Heart left ventricle (tissue), 16 donors: ENCODE data around the gene CEND1. TPM values are rescaled to one million over a fixed set of nuclear protein-coding genes. Genes with fewer than 3 reads are reported as not detected.

ENCODE experiments used
- ATAC-seq, 4 donors: fragments of 200-7000 bp; cut with Tn5 transposase; one replicate each; pipeline ENCODE4 v1.9.1; 2020 to 2022; ENCODE audit warnings: moderate library complexity in 4 of 4, mild to moderate bottlenecking in 3 of 4, moderate number of reproducible peaks in 1 of 4
- DNase-seq, 5 donors: peaks; one replicate each; pipeline ENCODE4 v3.0.0-alpha.2; 2020
- H3K27ac ChIP-seq, 12 donors: fragments of 200-600 bp; sonication (generic) in 4 of 12; one replicate each; pipeline versions ENCODE4 v1.5.0 to v1.8.0; 2016 to 2022; ENCODE audit warnings: mild to moderate bottlenecking in 2 of 12
- H3K27me3 ChIP-seq, 9 donors: fragments of 200-600 bp; sonication (generic) in 2 of 9; one replicate each; pipeline versions ENCODE4 v1.5.1 to v1.8.0; 2016 to 2022; ENCODE audit warnings: mild to moderate bottlenecking in 3 of 9
- H3K36me3 ChIP-seq, 9 donors: fragments of 200-600 bp; sonication (generic) in 2 of 9; one replicate each; pipeline versions ENCODE4 v1.5.0 to v1.8.0; 2018 to 2022; ENCODE audit warnings: mild to moderate bottlenecking in 2 of 9
- H3K4me1 ChIP-seq, 12 donors: fragments of 200-600 bp; sonication (generic) in 4 of 12; one replicate each; pipeline versions ENCODE4 v1.5.0 to v1.8.0; 2016 to 2022; ENCODE audit warnings: mild to moderate bottlenecking in 3 of 12
- H3K4me3 ChIP-seq, 12 donors: fragments of 200-600 bp; sonication (generic) in 4 of 12; one replicate each; pipeline versions ENCODE4 v1.5.0 to v1.8.0; 2017 to 2022; ENCODE audit warnings: mild to moderate bottlenecking in 9 of 12, moderate library complexity in 4 of 12
- H3K9me3 ChIP-seq, 12 donors: fragments of 200-600 bp; sonication (generic) in 4 of 12; one replicate each; pipeline versions ENCODE4 v1.5.0 to v1.8.0; 2016 to 2022; ENCODE audit warnings: mild to moderate bottlenecking in 1 of 12
- CTCF ChIP-seq, 12 donors: fragments of 200-600 bp; sonication (generic) in 4 of 12; IDR thresholded peaks; one replicate each; pipeline versions ENCODE4 v1.5.0 to v1.8.0; 2018 to 2022; ENCODE audit warnings: antibody characterized with exemption in 12 of 12, mild to moderate bottlenecking in 5 of 12
- POLR2A ChIP-seq, 2 donors: fragments of 450-650 bp; IDR thresholded peaks; one replicate each; pipeline ENCODE4 v1.6.1; 2017; ENCODE audit warnings: antibody characterized with exemption in 2 of 2, mild to moderate bottlenecking in 2 of 2, moderate library complexity in 2 of 2
- WGBS, 4 donors: extraction: QIAGEN DNeasy Blood & Tissue Kit in 2 of 4; methylation state at CpG; one replicate each; pipeline versions ENCODE4 v1.1.5 to v1.1.7; 2013 to 2018; 5-methylcytosine and 5-hydroxymethylcytosine counted together
- intact Hi-C, 10 donors: fragments of 100-400 bp; cut with DNase I; formaldehyde crosslinking; loops; one replicate each; pipeline versions ENCODE4 v1.11.1 to v1.14.2; 2022
- polyA plus RNA-seq, 2 donors: library from polyadenylated mRNA; stranded (reverse); fragments of 200-250 nt; gene quantifications; one replicate each; pipeline ENCODE4 v1.2.3, GENCODE V29; 2013
- total RNA-seq, 9 donors: library from RNA; depleted of rRNA in 2 of 9; stranded (reverse); fragments of >200 nt in 2 of 9; fragmentation: NEBNext Ultra II Directional in 3 of 9; extraction: Animal tissue kit (Norgen Biotek cat#: 25700) in 3 of 9; gene quantifications; one replicate each; pipeline versions ENCODE4 v1.1.0 to v1.2.4, GENCODE V29; 2016 to 2023
- donor health status: ischemic (EF 13 %, LVEDD 7.1; RV severe dilation, severe dysfunction).
- donor health status: healthy with polysubstance abuse.
- donor health status: DM: no; HTN: yes; CAD: no.
- donor health status: DM: no; HTN: no; CAD: no.
- donor health status: ischemic (EF 25% LVEDD 6.9; RV normal size, moderate dysfunction).
- donor health status: ischemic (EF 25% LVEDD 5.7; RV mildly dilated, moderate dysfunction).
- donor health status: healthy.
- donor health status: DM: yes; HTN: yes; CAD: no.
- donor health status: ischemic (EF 35%, LVEDD 5.7; RV mildly dilated, moderate dysfunction).
- donor health status: nonischemic (EF 11% LVEDD 7.7; RV severe dilation, severe dysfunction).
- donor health status: DM: yes; HTN: yes; CAD: no.
- donor health status: PGD.
- donor health status: ischemic (EF 29% LVEDD 5.4; RV normal size, mild dysfunction).
- donor health status: nonischemic (EF 23%, LVEDD 6.1; RV moderate dilation, normal function).

Gene CEND1
- total and polyA plus RNA-seq, 11 donors: 0.25 to 1.1 (median 0.44) TPM; not detected in 2

GRCh38 chr11:803770-804598 is 14.1 kb upstream of the CEND1 start:
- ATAC-seq (no peak), DNase-seq (no peak)
- Histone ChIP-seq H3K27ac (peak overlapping the region in 8 of 12 donors; percentile 87 to 96 (median 94)), H3K4me3 (peak overlapping the region in 10 of 12 donors; percentile 54 to 79 (median 66)), H3K27me3 (no peaks in the 10 kb centered on the region), H3K9me3 (no peaks in the 10 kb centered on the region), H3K36me3 (peaks cover 0 to 38% (median 9%) of the 10 kb centered on the region in 9 donors), H3K4me1 (peaks cover 4 to 40% (median 27%) of the 10 kb centered on the region in 12 donors)
- intact Hi-C loops: loop anchor here in 1 of 10 donors (10.0 kb wide), 1 partner anchor 449 kb away; no protein-coding TSS in a partner anchor
- TF ChIP-seq POLR2A (IDR thresholded peaks at IDR 0.05) (no peak), CTCF (IDR thresholded peaks at IDR 0.05) (no peak)
- 50 to 65% (median 58%) methylated on average over 18 to 26 of the region's 26 CpGs for WGBS, 4 donors

- ATAC-seq: no peak
- 89 to 93% (median 93%) methylated on average over 7 to 8 of the region's 8 CpGs; no CpG with 5 or more reads in 1 of the 4 donors for WGBS, 4 donors
- no peak overlapping the region for H3K4me3 ChIP-seq
- H3K27ac ChIP-seq: no peak overlapping the region
- no peaks in the 10 kb centered on the region for H3K27me3 ChIP-seq
- H3K36me3 ChIP-seq: peaks cover 0 to 38% (median 9%) of the 10 kb centered on the region in 9 donors
- no peaks in the 10 kb centered on the region for H3K9me3 ChIP-seq
- no peak for DNase-seq
- intact Hi-C loops: loop anchor here in 1 of 10 donors (10.0 kb wide), 1 partner anchor 449 kb away; no protein-coding TSS in a partner anchor
- no peak for TF ChIP-seq POLR2A (IDR thresholded peaks at IDR 0.05)
- TF ChIP-seq CTCF (IDR thresholded peaks at IDR 0.05): no peak
- peaks cover 4 to 37% (median 23%) of the 10 kb centered on the region in 12 donors for H3K4me1 ChIP-seq
Observed at GRCh38 chr11:803467-803742, 13.5 kb upstream of the CEND1 start.

- no peak overlapping the region for H3K27ac ChIP-seq
- peaks cover 0 to 38% (median 9%) of the 10 kb centered on the region in 9 donors for H3K36me3 ChIP-seq
- ATAC-seq (no peak), DNase-seq (no peak)
- H3K27me3 ChIP-seq: no peaks in the 10 kb centered on the region
- TF ChIP-seq CTCF (IDR thresholded peaks at IDR 0.05): no peak
- TF ChIP-seq POLR2A (IDR thresholded peaks at IDR 0.05): no peak
- H3K4me1 ChIP-seq: peaks cover 4 to 37% (median 22%) of the 10 kb centered on the region in 12 donors
- H3K4me3 ChIP-seq: no peak overlapping the region
- H3K9me3 ChIP-seq: no peaks in the 10 kb centered on the region
- 93 to 95% (median 94%) methylated on average over 18 to 28 of the region's 28 CpGs for WGBS, 4 donors
- intact Hi-C loops: loop anchor here in 1 of 10 donors (10.0 kb wide), 1 partner anchor 448 kb away; no protein-coding TSS in a partner anchor
Observed at GRCh38 chr11:802693-803466, 13.0 kb upstream of the CEND1 start.
